Activated CD4-positive, alpha-beta memory T cell treated with anti-CD3 and anti-CD28 coated beads, Interleukin-2, amount 10 ng/mL, durations not matched to agents 7 days and 5 days (primary cell): ENCODE data around the gene MEGF6. TPM values are rescaled to one million over a fixed set of nuclear protein-coding genes. Genes with fewer than 3 reads are reported as not detected.

Experiments
- CTCF ChIA-PET: fragments of 350-600 bp; sonication (Branson Sonifier 250); formaldehyde crosslinking; loops from one replicate; lab custom pipeline; 2021; ENCODE audit warnings: antibody characterized with exemption, inconsistent platforms; lab: Charles Lee
- POLR2A ChIA-PET: fragments of 350-600 bp; sonication (Branson Sonifier 250); formaldehyde crosslinking; loops from one replicate; lab custom pipeline; 2021; ENCODE audit warnings: antibody characterized with exemption; lab: Charles Lee
- DNase-seq: peaks from one replicate; pipeline ENCODE4 v3.0.0-alpha.2; 2020
- H3K27ac Mint-ChIP-seq: one replicate; pipeline ENCODE4 v1.8.0; 2021; ENCODE audit warnings: mild to moderate bottlenecking, mixed read lengths
- H3K27me3 Mint-ChIP-seq: one replicate; pipeline ENCODE4 v1.8.0; 2021; ENCODE audit warnings: mixed read lengths
- H3K36me3 Mint-ChIP-seq: one replicate; pipeline ENCODE4 v1.8.0; 2021; ENCODE audit warnings: low read depth, mixed read lengths
- H3K4me1 Mint-ChIP-seq: one replicate; pipeline ENCODE4 v1.8.0; 2021; ENCODE audit warnings: mixed read lengths
- H3K4me3 Mint-ChIP-seq: one replicate; pipeline ENCODE4 v1.8.0; 2021; ENCODE audit warnings: mild to moderate bottlenecking, mixed read lengths
- H3K9me3 Mint-ChIP-seq: one replicate; pipeline ENCODE4 v1.8.0; 2021; ENCODE audit warnings: mixed read lengths
- total RNA-seq, 2 experiments: library from RNA; stranded (reverse); gene quantifications; one replicate each; pipeline ENCODE4 v1.2.3, GENCODE V29; 2021

The MEGF6 gene
- total RNA-seq, 2 experiments from 2014 or later, result 15.6 to 20.2 TPM

- Mint-ChIP-seq H3K36me3 (no peaks in the 10 kb centered on the region), H3K9me3 (no peaks in the 10 kb centered on the region), H3K27me3 (peaks cover 14% of the 10 kb centered on the region), H3K27ac (no peak overlapping the region), H3K4me1 (peaks cover 1% of the 10 kb centered on the region), H3K4me3 (no peak overlapping the region)
- CTCF ChIA-PET, result no interaction called here
- DNase-seq, result no peak
- POLR2A ChIA-PET, result no interaction called here
Observed at GRCh38 chr1:3607703-3608065, 3.6 kb downstream of the MEGF6 start.

- CTCF ChIA-PET, result interaction anchor here (1.1 kb wide), 1 partner anchor 13 kb away, joined by 3 read pairs; no protein-coding TSS in a partner anchor
Observed at GRCh38 chr1:3606779-3607702, 4.3 kb downstream of the MEGF6 start.

GRCh38 chr1:3604997-3605823 lies 6.1 kb downstream of the MEGF6 start:
- no peaks in the 10 kb centered on the region for H3K9me3 Mint-ChIP-seq
- H3K4me3 Mint-ChIP-seq, result no peak overlapping the region
- H3K4me1 Mint-ChIP-seq, result no peaks in the 10 kb centered on the region
- POLR2A ChIA-PET, result no interaction called here
- no peak overlapping the region for H3K27ac Mint-ChIP-seq
- CTCF ChIA-PET, result no interaction called here
- H3K36me3 Mint-ChIP-seq, result no peaks in the 10 kb centered on the region
- no peak for DNase-seq
- H3K27me3 Mint-ChIP-seq, result peaks cover 5% of the 10 kb centered on the region

More at GRCh38 chr1:3606779-3607702, 4.3 kb downstream of the MEGF6 start:
- no peaks in the 10 kb centered on the region for H3K9me3 Mint-ChIP-seq
- peaks cover 13% of the 10 kb centered on the region for H3K27me3 Mint-ChIP-seq
- H3K36me3 Mint-ChIP-seq, result no peaks in the 10 kb centered on the region
- POLR2A ChIA-PET, result no interaction called here
- no peak for DNase-seq
- H3K4me3 Mint-ChIP-seq, result no peak overlapping the region
- peaks cover 1% of the 10 kb centered on the region for H3K4me1 Mint-ChIP-seq
- H3K27ac Mint-ChIP-seq, result no peak overlapping the region

- no peaks in the 10 kb centered on the region for H3K36me3 Mint-ChIP-seq
- DNase-seq, result no peak
- ChIA-PET POLR2A (interaction anchor here (0.6 kb wide), 1 partner anchor 26 kb away, joined by 3 read pairs; no protein-coding TSS in a partner anchor), CTCF (interaction anchor here (0.7 kb wide), 1 partner anchor 16 kb away, joined by 3 read pairs; no protein-coding TSS in a partner anchor)
- H3K9me3 Mint-ChIP-seq, result no peaks in the 10 kb centered on the region
- H3K4me3 Mint-ChIP-seq, result no peak overlapping the region
- peaks cover 5% of the 10 kb centered on the region for H3K27me3 Mint-ChIP-seq
- no peak overlapping the region for H3K27ac Mint-ChIP-seq
- no peaks in the 10 kb centered on the region for H3K4me1 Mint-ChIP-seq
Observed at GRCh38 chr1:3604468-3604974, 6.8 kb downstream of the MEGF6 start.

GRCh38 chr1:3603571-3604467 lies 7.5 kb downstream of the MEGF6 start:
- CTCF ChIA-PET, result interaction anchor here (0.7 kb wide), 1 partner anchor 17 kb away, joined by 3 read pairs; no protein-coding TSS in a partner anchor
- DNase-seq, result no peak
- POLR2A ChIA-PET, result interaction anchor here (0.6 kb wide), 1 partner anchor 25 kb away, joined by 3 read pairs; no protein-coding TSS in a partner anchor
- H3K4me1 Mint-ChIP-seq, result no peaks in the 10 kb centered on the region
- H3K36me3 Mint-ChIP-seq, result no peaks in the 10 kb centered on the region
- H3K9me3 Mint-ChIP-seq, result no peaks in the 10 kb centered on the region
- no peak overlapping the region for H3K4me3 Mint-ChIP-seq
- no peak overlapping the region for H3K27ac Mint-ChIP-seq
- peaks cover 2% of the 10 kb centered on the region for H3K27me3 Mint-ChIP-seq

GRCh38 chr1:3603156-3603555 lies 8.2 kb downstream of the MEGF6 start:
- Mint-ChIP-seq H3K4me1 (peaks cover 1% of the 10 kb centered on the region), H3K4me3 (no peak overlapping the region), H3K27me3 (no peaks in the 10 kb centered on the region), H3K27ac (no peak overlapping the region), H3K9me3 (no peaks in the 10 kb centered on the region), H3K36me3 (no peaks in the 10 kb centered on the region)
- no peak for DNase-seq
- POLR2A ChIA-PET, result no interaction called here
- CTCF ChIA-PET, result no interaction called here

GRCh38 chr1:3602375-3602774 lies 8.9 kb downstream of the MEGF6 start:
- CTCF ChIA-PET, result no interaction called here
- Mint-ChIP-seq H3K27me3 (no peaks in the 10 kb centered on the region), H3K4me1 (peaks cover 8% of the 10 kb centered on the region), H3K9me3 (no peaks in the 10 kb centered on the region), H3K36me3 (no peaks in the 10 kb centered on the region), H3K27ac (no peak overlapping the region), H3K4me3 (no peak overlapping the region)
- POLR2A ChIA-PET, result no interaction called here
- DNase-seq, result no peak

GRCh38 chr1:3601743-3602142 lies 9.6 kb downstream of the MEGF6 start:
- no peak for DNase-seq
- no peaks in the 10 kb centered on the region for H3K9me3 Mint-ChIP-seq
- no peaks in the 10 kb centered on the region for H3K27me3 Mint-ChIP-seq
- ChIA-PET CTCF (no interaction called here), POLR2A (no interaction called here)
- no peaks in the 10 kb centered on the region for H3K36me3 Mint-ChIP-seq
- peaks cover 11% of the 10 kb centered on the region for H3K4me1 Mint-ChIP-seq
- H3K4me3 Mint-ChIP-seq, result no peak overlapping the region
- no peak overlapping the region for H3K27ac Mint-ChIP-seq

GRCh38 chr1:3600354-3600753 lies 11.0 kb downstream of the MEGF6 start:
- DNase-seq, result no peak
- no peaks in the 10 kb centered on the region for H3K9me3 Mint-ChIP-seq
- no peaks in the 10 kb centered on the region for H3K27me3 Mint-ChIP-seq
- ChIA-PET POLR2A (no interaction called here), CTCF (no interaction called here)
- H3K27ac Mint-ChIP-seq, result no peak overlapping the region
- H3K4me3 Mint-ChIP-seq, result no peak overlapping the region
- H3K4me1 Mint-ChIP-seq, result peaks cover 11% of the 10 kb centered on the region
- no peaks in the 10 kb centered on the region for H3K36me3 Mint-ChIP-seq

- H3K27me3 Mint-ChIP-seq, result no peaks in the 10 kb centered on the region
- ChIA-PET POLR2A (no interaction called here), CTCF (no interaction called here)
- no peaks in the 10 kb centered on the region for H3K36me3 Mint-ChIP-seq
- H3K4me1 Mint-ChIP-seq, result peaks cover 11% of the 10 kb centered on the region
- no peaks in the 10 kb centered on the region for H3K9me3 Mint-ChIP-seq
- H3K4me3 Mint-ChIP-seq, result no peak overlapping the region
- no peak overlapping the region for H3K27ac Mint-ChIP-seq
- no peak for DNase-seq
Observed at GRCh38 chr1:3599816-3600215, 11.5 kb downstream of the MEGF6 start.

GRCh38 chr1:3599286-3599811 lies 12.0 kb downstream of the MEGF6 start:
- no peak for DNase-seq
- Mint-ChIP-seq H3K9me3 (no peaks in the 10 kb centered on the region), H3K36me3 (no peaks in the 10 kb centered on the region), H3K27ac (no peak overlapping the region), H3K4me1 (peaks cover 11% of the 10 kb centered on the region), H3K4me3 (no peak overlapping the region), H3K27me3 (no peaks in the 10 kb centered on the region)
- POLR2A ChIA-PET, result no interaction called here
- CTCF ChIA-PET, result no interaction called here
